ENCODE data around the gene U2SURP. TPM values are rescaled to one million over a fixed set of nuclear protein-coding genes. Genes with fewer than 3 reads are reported as not detected.

The U2SURP gene
- total RNA-seq, 2 donors from 2014 or later: 26.3 to 33.7 TPM

GRCh38 chr3:143095813-143096212 lies 94.4 kb downstream of the U2SURP start:
- H3K27ac ChIP-seq: no peak overlapping the region
- no peaks in the 10 kb centered on the region for H3K4me1 ChIP-seq
- no peaks in the 10 kb centered on the region for H3K9me3 ChIP-seq
- no peak overlapping the region for H3K4me3 ChIP-seq
- DNase-seq (ENCODE audit: low spot score): no peak
- no peaks in the 10 kb centered on the region for H3K27me3 ChIP-seq
- TF ChIP-seq CTCF (IDR thresholded peaks at IDR 0.05): no peak
- H3K36me3 ChIP-seq: no peaks in the 10 kb centered on the region

GRCh38 chr3:143098032-143098764 lies 96.8 kb downstream of the U2SURP start:
- no peak for TF ChIP-seq CTCF (IDR thresholded peaks at IDR 0.05)
- Histone ChIP-seq H3K4me1 (no peaks in the 10 kb centered on the region), H3K27me3 (no peaks in the 10 kb centered on the region), H3K36me3 (no peaks in the 10 kb centered on the region), H3K4me3 (no peak overlapping the region), H3K9me3 (no peaks in the 10 kb centered on the region), H3K27ac (no peak overlapping the region)
- DNase-seq (ENCODE audit: low spot score): no peak

- H3K27ac ChIP-seq: no peak overlapping the region
- H3K4me3 ChIP-seq: no peak overlapping the region
- DNase-seq (ENCODE audit: low spot score): no peak
- no peaks in the 10 kb centered on the region for H3K4me1 ChIP-seq
- TF ChIP-seq CTCF (IDR thresholded peaks at IDR 0.05): no peak
- H3K9me3 ChIP-seq: peaks cover 0 to 6% of the 10 kb centered on the region in 2 donors
- no peaks in the 10 kb centered on the region for H3K36me3 ChIP-seq
- H3K27me3 ChIP-seq: no peaks in the 10 kb centered on the region
Observed at GRCh38 chr3:143099210-143099609, 97.8 kb downstream of the U2SURP start.

DNA sequence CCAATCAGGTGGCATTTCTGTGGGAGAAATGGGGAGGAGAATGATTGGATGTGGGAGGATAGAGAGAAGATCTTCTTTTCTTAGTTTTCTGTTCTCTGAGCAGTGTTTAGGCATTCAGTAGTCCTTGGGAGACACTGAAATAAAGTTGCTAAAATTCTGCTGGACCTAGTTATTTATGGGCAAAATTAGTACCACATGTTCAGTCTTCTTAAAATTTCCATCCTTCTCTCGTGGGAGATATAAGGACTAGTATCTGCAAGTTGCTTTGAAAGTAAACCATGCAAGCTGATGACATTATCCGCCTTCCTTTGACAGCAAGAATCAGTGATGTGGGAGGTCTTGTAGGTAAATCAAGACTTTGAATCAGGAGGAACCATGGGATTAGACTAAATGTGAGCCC lies 98.3 kb downstream of the U2SURP start:
- Histone ChIP-seq H3K9me3 (peaks cover 0 to 11% of the 10 kb centered on the region in 2 donors), H3K36me3 (no peaks in the 10 kb centered on the region), H3K27ac (no peak overlapping the region), H3K4me1 (no peaks in the 10 kb centered on the region), H3K4me3 (no peak overlapping the region), H3K27me3 (no peaks in the 10 kb centered on the region)
- no peak for TF ChIP-seq CTCF (IDR thresholded peaks at IDR 0.05)
- no peak for DNase-seq (ENCODE audit: low spot score)

GRCh38 chr3:143100451-143100850 lies 99.1 kb downstream of the U2SURP start:
- Histone ChIP-seq H3K36me3 (no peaks in the 10 kb centered on the region), H3K4me1 (no peaks in the 10 kb centered on the region), H3K9me3 (peaks cover 0 to 19% of the 10 kb centered on the region in 2 donors), H3K27me3 (no peaks in the 10 kb centered on the region), H3K27ac (no peak overlapping the region), H3K4me3 (no peak overlapping the region)
- TF ChIP-seq CTCF (IDR thresholded peaks at IDR 0.05): no peak
- DNase-seq (ENCODE audit: low spot score): no peak
